Breast epithelium (tissue), 4 donors: ENCODE results near the gene JMJD1C. TPM values are rescaled to one million over a fixed set of nuclear protein-coding genes. Genes with fewer than 3 reads are reported as not detected.

Source experiments
- DNase-seq, 2 donors: peaks; one replicate each; pipeline ENCODE4 v3.0.0-alpha.2; 2019; ENCODE audit warnings: low spot score in 2 of 2
- H3K27ac ChIP-seq, 2 donors: fragments of 200-600 bp; sonication (generic) in 1 of 2; one replicate each; pipeline ENCODE4 v1.5.1; 2016 to 2019; ENCODE audit warnings: mild to moderate bottlenecking in 1 of 2
- H3K27me3 ChIP-seq, 2 donors: fragments of 200-600 bp; sonication (generic) in 1 of 2; one replicate each; pipeline versions ENCODE4 v1.5.1 to v1.6.0; 2017 to 2019; ENCODE audit warnings: control low read depth in 1 of 2, mild to moderate bottlenecking in 1 of 2
- H3K36me3 ChIP-seq: fragments of 200-600 bp; one replicate; pipeline ENCODE4 v1.5.1; 2019
- H3K4me1 ChIP-seq, 2 donors: fragments of 200-600 bp; sonication (generic); one replicate each; pipeline ENCODE4 v1.5.1; 2016 to 2019; ENCODE audit warnings: control low read depth in 1 of 2
- H3K4me3 ChIP-seq, 3 donors: fragments of 200-600 bp; sonication (generic); 1 replicate in 2 of 3; 2 replicates in 1 of 3; pipeline ENCODE4 v1.5.1; 2016 to 2019; ENCODE audit warnings: mild to moderate bottlenecking in 3 of 3, moderate library complexity in 2 of 3
- H3K9me3 ChIP-seq, 2 donors: fragments of 200-600 bp; sonication (generic) in 1 of 2; one replicate each; pipeline ENCODE4 v1.5.1; 2016 to 2019; ENCODE audit warnings: control low read depth in 1 of 2
- CTCF ChIP-seq, 3 donors: fragments of 450-650 bp; IDR thresholded peaks; one replicate each; pipeline ENCODE4 v1.5.1; 2016 to 2017; ENCODE audit warnings: antibody characterized with exemption in 3 of 3, mild to moderate bottlenecking in 3 of 3, moderate library complexity in 3 of 3
- POLR2A ChIP-seq: fragments of 450-650 bp; IDR thresholded peaks from one replicate; pipeline ENCODE4 v1.6.1; 2016; ENCODE audit warnings: antibody characterized with exemption, mild to moderate bottlenecking, moderate library complexity
- POLR2AphosphoS5 ChIP-seq, 3 donors: sonication (generic); formaldehyde crosslinking; IDR thresholded peaks; one replicate each; pipeline ENCODE4 v1.6.1; 2017; ENCODE audit warnings: antibody characterized with exemption in 3 of 3
- intact Hi-C: fragments of 100-400 bp; cut with DNase I; formaldehyde crosslinking; loops from one replicate; pipeline ENCODE4 v1.15.1; 2023; ENCODE audit warnings: low total_unique reads
- total RNA-seq, 3 donors: library from RNA; depleted of rRNA; stranded (reverse); fragments of >200 nt; gene quantifications; one replicate each; pipeline ENCODE4 v1.1.0, GENCODE V29; 2016

JMJD1C gene
- total RNA-seq, 3 donors from 2014 or later, result 134 to 327 (median 162) TPM

- no peak for TF ChIP-seq CTCF (IDR thresholded peaks at IDR 0.05)
- no peak for TF ChIP-seq POLR2A
- no peak for TF ChIP-seq POLR2AphosphoS5 (IDR thresholded peaks at IDR 0.05)
- Histone ChIP-seq H3K4me1 (no peaks in the 10 kb centered on the region), H3K4me3 (peak overlapping the region in 2 of 3 donors; percentile 19 to 37), H3K27me3 (no peaks in the 10 kb centered on the region), H3K36me3 (no peaks in the 10 kb centered on the region), H3K27ac (peak overlapping the region; percentile 68 to 84), H3K9me3 (peaks cover 0 to 4% of the 10 kb centered on the region in 2 donors)
- peak in 1 of 2 donors; percentile 78 for DNase-seq
- intact Hi-C loops, result no loop called here
These were observed 26.0 kb upstream of the JMJD1C start for GRCh38 chr10:63491588-63492316.

GRCh38 chr10:63489838-63490237 lies 24.1 kb upstream of the JMJD1C start:
- intact Hi-C loops, result no loop called here
- Histone ChIP-seq H3K36me3 (no peaks in the 10 kb centered on the region), H3K27ac (no peak overlapping the region), H3K4me3 (no peak overlapping the region), H3K27me3 (no peaks in the 10 kb centered on the region), H3K4me1 (no peaks in the 10 kb centered on the region), H3K9me3 (peaks cover 0 to 4% of the 10 kb centered on the region in 2 donors)
- no peak for TF ChIP-seq POLR2A
- TF ChIP-seq POLR2AphosphoS5 (IDR thresholded peaks at IDR 0.05), result no peak
- TF ChIP-seq CTCF (IDR thresholded peaks at IDR 0.05), result no peak
- no peak for DNase-seq

GRCh38 chr10:63487990-63488389 lies 22.2 kb upstream of the JMJD1C start:
- no peaks in the 10 kb centered on the region for H3K27me3 ChIP-seq
- no peak overlapping the region for H3K4me3 ChIP-seq
- peaks cover 0 to 4% of the 10 kb centered on the region in 2 donors for H3K9me3 ChIP-seq
- intact Hi-C loops, result no loop called here
- DNase-seq, result no peak
- no peak overlapping the region for H3K27ac ChIP-seq
- H3K36me3 ChIP-seq, result no peaks in the 10 kb centered on the region
- TF ChIP-seq CTCF (IDR thresholded peaks at IDR 0.05) (no peak), POLR2A (no peak), POLR2AphosphoS5 (IDR thresholded peaks at IDR 0.05) (no peak)
- no peaks in the 10 kb centered on the region for H3K4me1 ChIP-seq

- no peak for DNase-seq
- Histone ChIP-seq H3K27me3 (no peaks in the 10 kb centered on the region), H3K27ac (no peak overlapping the region), H3K9me3 (no peaks in the 10 kb centered on the region), H3K4me1 (no peaks in the 10 kb centered on the region), H3K4me3 (no peak overlapping the region), H3K36me3 (no peaks in the 10 kb centered on the region)
- TF ChIP-seq POLR2AphosphoS5 (IDR thresholded peaks at IDR 0.05), result no peak
- intact Hi-C loops, result no loop called here
These were observed 18.2 kb upstream of the JMJD1C start for GRCh38 chr10:63483983-63484382.

DNA sequence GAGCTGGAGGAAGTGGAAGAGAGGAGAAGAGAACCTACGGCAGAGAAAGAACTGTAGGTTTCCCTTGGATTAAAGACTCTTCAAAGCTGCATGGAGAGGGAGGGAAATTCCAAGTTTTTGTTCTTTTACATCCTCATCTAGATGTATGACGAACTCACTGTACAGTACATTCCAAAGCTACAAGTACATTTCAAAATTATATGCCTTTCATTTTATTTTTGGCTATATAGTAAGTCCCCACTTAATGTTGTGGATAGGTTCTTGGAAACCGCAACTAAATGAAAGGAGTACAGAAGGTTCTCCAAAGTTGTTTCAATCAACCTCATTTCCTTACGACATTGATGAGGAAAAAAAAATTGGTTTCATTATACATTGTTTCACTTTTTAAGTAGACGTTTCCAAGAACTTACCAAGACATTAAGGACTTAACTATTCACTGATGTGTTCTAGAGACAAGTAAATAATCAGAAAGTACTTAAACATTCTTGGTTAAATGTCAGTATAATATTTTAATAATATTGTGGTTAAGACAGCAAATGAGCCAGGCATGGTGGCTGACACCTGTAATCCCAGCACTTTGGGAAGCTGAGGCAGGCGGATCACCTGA lies 16.1 kb upstream of the JMJD1C start:
- no peak for TF ChIP-seq POLR2A
- TF ChIP-seq CTCF (IDR thresholded peaks at IDR 0.05), result no peak
- TF ChIP-seq POLR2AphosphoS5 (IDR thresholded peaks at IDR 0.05), result no peak
- intact Hi-C loops, result no loop called here
- peak overlapping the region; percentile 59 to 66 for H3K27ac ChIP-seq
- no peaks in the 10 kb centered on the region for H3K27me3 ChIP-seq
- no peaks in the 10 kb centered on the region for H3K9me3 ChIP-seq
- H3K4me1 ChIP-seq, result no peaks in the 10 kb centered on the region
- peak overlapping the region in 2 of 3 donors; percentile 6 to 17 for H3K4me3 ChIP-seq
- H3K36me3 ChIP-seq, result no peaks in the 10 kb centered on the region
- no peak for DNase-seq
